SKM-1 treated with dmso at 0.1 percent for 144 hours (cell line): ENCODE results near the gene ARAF.
"Not testable (repeated sequence)": the region's sequence is repeated elsewhere in the genome, so short reads cannot be mapped to it uniquely, and the experiment has no call there.

Experiments
- DNase-seq: peaks from one replicate; lab custom pipeline; 2025; ENCODE audit not compliant: unreplicated experiment; lab: John Stamatoyannopoulos, UW

ARAF gene

DNA sequence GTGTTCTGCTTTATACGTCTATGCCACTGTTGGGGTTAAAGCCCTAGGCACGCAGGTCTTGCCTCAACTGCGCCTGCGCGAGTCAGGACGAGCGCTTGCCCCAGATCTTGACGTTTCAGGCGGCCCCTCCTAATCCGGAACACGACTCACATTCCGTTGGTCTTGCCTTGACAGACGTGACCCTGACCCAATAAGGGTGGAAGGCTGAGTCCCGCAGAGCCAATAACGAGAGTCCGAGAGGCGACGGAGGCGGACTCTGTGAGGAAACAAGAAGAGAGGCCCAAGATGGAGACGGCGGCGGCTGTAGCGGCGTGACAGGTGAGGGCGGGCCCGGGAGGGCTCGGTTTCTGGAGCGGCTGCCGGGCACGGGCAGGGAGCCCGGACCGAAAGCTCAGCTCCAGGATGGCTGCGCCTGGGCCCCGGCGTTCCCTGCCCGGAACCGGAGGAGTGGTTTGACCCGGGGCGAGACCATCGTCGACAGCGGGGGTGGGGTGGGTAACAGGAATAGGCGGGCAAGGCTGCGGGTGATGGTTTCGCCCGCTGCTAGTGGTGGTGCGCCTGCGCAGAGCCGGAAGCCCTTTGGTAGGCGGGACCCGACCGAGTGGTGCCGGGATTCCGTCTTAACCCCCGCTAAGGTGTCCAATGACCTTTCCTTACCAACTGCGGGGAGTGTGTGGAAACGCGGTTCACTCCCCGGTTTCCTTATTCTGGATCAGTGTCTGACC, at the start of gene ARAF:
Gene ARAF (plus strand): TSS at position 272 of the 725 bp plus-strand sequence. CDS start 1,763 bp downstream, outside the sequence.
- peak; percentile 88 for DNase-seq

DNA sequence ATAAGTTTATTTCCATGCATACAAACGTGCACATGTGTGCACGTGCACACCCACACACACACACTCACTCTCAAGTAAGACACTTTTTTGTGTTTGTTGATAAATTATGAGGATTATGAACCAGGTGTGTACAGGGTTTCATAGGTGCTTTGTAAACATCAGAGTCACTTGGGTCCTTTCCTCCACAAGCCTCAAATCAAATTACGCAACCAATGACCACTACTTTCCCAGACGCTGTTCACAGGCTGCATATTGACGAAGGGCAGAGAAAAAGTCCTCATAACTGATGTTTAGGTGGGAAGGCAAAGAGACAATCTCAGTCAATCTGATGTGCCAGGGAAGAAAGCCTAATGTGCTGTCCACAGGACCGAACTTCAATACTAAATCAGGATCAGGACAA, 48.6 kb upstream of the ARAF start:
- DNase-seq: not testable (repeated sequence)

- not testable (repeated sequence) for DNase-seq
Observed at GRCh38 chrX:47513034-47513965, 47.7 kb upstream of the ARAF start.

GRCh38 chrX:47514533-47515235, 46.3 kb upstream of the ARAF start:
- DNase-seq: no peak

GRCh38 chrX:47515941-47516665, 44.9 kb upstream of the ARAF start:
- peak; percentile 52 for DNase-seq

DNA sequence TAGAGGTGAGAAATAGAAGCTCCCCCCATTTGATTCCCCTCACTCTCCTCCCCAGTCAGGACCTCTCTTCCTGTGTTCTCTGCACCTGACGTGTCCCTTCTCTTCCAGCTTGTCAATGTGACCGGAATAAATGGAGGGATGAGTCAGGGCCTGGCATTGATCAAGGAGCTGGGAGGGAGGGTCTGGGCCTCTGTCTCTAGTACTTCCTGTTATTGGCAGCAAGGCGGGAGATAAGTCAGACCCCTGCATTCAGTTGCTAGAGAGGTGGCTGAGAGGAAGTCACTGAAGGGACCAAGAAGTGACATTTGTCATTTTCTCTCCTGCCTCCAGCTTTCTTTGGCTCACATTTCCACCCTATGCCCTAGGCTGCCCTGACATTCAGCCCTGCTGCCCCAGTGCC, 42.9 kb upstream of the ARAF start:
- DNase-seq: no peak

- DNase-seq: peak; percentile 50
Observed at GRCh38 chrX:47523297-47523696, 37.7 kb upstream of the ARAF start.

DNA sequence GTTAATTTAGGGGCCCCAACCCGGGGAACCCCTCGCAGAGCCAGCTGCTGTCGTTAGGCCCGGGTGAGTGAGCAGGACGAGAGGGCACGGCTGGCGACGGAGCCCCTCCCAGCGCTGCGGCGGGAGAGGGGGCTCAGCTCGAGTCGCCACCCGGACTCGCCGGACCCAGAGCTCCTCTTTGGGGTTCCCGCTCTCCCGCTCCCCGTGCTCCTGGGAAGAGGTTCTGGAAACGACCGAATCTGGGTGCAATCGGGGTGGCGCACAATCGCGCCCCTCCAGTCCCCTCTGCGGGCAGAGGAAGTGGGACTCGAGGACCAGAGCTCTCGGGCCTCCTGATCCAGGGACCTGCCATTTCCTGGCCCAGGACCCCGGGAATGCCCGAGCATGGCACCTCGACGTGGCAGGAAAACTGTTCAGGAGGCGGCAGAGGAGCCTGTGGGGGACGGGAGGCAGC, 37.3 kb upstream of the ARAF start:
- DNase-seq: no peak

DNA sequence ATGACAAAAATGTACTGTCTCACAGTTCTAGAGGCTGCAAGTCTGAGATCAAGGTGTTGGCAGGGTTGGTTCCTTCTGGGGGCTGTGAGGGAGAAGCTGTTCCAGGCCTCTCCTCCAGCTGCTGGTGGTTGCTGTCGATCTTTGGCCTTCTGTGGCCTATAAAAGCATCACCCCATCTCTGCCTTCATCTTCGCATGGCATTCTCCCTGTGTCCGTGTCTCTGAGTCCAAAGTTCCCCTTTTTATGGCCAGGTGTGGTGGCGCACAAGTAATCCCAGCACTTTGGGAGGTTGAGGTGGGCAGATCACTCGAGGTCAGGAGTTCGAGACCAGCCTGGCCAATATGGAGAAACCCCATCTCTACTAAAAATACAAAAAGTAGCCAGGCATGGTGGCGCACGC, 31.5 kb upstream of the ARAF start:
- no peak for DNase-seq

GRCh38 chrX:47530049-47530448, 31.0 kb upstream of the ARAF start:
- no peak for DNase-seq

- no peak for DNase-seq
Observed at GRCh38 chrX:47539860-47540259, 21.1 kb upstream of the ARAF start.

DNA sequence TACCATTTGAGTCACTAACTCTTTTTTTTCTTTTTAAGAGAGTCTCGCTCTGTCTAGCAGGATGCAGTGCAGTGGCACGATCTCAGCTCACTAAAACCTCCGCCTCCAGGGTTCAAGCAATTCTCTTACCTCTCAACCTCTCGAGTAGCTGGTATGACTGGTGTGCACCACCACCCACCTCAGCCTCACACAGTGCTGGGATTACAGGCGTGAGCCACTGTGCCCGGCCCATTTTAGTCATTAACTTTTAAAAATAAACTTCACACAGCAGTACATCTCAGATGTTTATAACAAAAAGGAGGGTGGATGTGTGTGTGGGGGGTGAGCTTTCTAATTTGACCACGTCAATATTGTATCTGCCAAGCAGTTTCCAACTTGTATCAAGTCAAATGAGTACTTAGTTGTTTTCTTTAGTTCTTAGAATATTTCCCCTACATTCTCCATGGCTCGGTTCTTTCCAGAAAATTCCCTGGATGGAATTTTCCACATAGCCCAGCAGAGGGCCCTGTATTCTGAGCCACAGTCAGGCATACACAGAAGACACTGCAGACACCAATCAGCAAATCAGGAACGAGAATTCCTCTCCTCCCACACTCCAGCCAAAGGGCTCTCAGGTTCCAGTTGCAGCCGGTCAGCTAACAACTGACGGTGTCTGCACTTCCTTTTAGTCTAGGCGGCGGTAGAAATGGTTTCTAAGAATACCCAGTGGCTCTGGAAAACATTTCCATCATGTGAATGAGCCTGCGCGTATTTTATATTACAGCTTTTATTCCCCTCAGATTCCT, 20.1 kb upstream of the ARAF start:
- peak; percentile 68 for DNase-seq

- DNase-seq: no peak
Observed at GRCh38 chrX:47543496-47543895, 17.5 kb upstream of the ARAF start.

- no peak for DNase-seq
Observed at GRCh38 chrX:47556045-47556623, 4.9 kb upstream of the ARAF start.

GRCh38 chrX:47558436-47558835, 2.6 kb upstream of the ARAF start:
- no peak for DNase-seq

DNA sequence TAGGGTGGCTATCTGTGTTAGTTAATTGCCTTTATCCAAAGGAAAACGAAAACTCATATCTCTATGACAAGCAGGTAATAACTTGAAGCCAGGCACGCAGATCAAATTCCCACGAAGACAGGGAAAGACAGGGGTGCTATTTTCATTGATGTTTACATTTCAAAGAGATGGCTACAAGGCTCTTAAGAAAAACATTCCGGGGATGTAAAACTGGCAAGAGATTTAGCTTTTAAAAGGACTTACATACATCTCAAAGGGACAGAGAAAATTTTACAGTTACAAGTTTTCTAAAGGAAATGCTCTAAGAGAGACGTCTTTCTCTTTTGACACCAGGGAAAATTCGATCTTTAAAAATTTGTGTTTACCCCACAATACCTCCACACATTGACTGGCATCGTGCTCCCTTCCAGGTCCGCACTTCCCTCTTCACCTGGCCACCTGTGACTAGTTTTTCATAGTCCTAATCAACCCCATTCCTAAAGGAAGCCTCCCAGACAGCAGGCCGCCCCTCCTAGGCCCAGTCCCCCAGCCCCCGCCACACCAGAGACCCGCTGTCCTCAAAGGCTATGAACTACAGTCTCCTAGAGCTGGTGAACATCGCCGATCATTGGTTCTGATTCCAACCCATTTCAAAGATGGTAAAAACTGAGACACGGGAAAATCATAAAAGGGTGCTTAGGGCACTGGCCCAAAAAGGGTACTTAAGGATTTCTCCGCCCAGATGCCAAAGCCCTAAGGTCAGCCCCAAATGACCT, 649 bp upstream of the ARAF start:
- DNase-seq: no peak

DNA sequence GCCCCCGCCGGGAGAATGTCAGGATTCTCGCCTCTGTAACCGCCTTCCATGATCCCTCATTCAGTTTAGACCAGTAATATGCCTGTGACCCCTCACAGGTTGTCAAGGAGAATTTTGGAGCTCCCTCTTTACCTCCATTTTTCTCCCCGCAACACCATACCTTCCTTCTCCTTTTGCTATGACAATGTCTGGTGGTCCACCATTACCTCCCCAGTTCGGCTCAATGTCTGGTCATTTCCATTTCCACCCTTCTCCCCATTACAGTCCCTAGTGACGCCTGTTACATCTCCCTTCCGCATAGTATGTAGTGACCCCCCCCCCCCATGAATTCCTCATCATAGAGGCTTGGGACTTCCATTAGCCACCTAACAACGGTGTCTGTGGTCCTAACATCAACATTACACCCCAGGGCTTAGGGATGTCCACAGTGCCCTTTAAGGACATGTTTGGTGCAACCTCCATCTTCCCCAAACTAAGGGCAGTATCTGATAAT, 700 bp downstream of the ARAF start:
- DNase-seq: no peak

DNA sequence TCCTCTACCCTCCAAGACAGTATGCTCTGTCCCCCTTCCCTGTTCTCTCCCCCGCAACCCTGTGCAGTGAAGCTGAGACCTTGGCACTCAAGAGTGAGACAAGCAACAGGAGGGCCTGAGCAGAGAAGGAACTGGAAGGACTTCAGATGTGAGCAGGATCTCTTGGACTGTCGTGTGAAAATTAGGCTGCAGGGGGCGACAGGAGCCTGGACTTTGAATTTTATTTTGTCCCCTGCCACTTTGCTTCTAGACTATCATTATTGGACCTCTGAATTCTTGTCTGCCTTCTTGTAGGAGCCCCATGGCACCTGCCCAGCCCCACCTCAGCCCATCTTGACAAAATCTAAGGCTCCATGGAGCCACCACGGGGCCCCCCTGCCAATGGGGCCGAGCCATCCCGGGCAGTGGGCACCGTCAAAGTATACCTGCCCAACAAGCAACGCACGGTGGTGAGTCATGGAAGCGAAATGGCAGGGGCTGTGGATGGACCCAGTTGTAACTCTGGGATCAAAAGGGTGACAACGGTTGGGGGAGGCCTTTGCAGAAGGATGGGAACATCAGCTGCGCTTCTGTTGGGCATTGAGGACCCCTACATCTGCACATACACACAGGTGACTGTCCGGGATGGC, 1.7 kb downstream of the ARAF start:
- DNase-seq: peak; percentile 41
